ENCODE results near the gene APMAP.

The APMAP gene

GRCh38 chr20:24960861-24961260, 31.7 kb downstream of the APMAP start:
- no peaks in the 10 kb centered on the region for H3K79me2 ChIP-seq (ENCODE audit: insufficient read depth, low read length)
- H3K27me3 ChIP-seq (ENCODE audit: low read length) = no peaks in the 10 kb centered on the region
- H2AFZ ChIP-seq (ENCODE audit: low read depth, low read length, severe bottlenecking) = no peak overlapping the region
- H4K20me1 ChIP-seq (ENCODE audit: low read depth, low read length) = no peaks in the 10 kb centered on the region
- no peak overlapping the region for H3K4me2 ChIP-seq (ENCODE audit: low read depth, low read length, poor library complexity, severe bottlenecking)
- no peaks in the 10 kb centered on the region for H3F3A ChIP-seq (ENCODE audit: insufficient read depth)
- TF ChIP-seq CTCF (IDR thresholded peaks at IDR 0.05; ENCODE audit: insufficient read depth, low read length, poor library complexity, severe bottlenecking) = no peak
- TF ChIP-seq EZH2phosphoT487 (conservative IDR thresholded peaks at IDR 0.05; ENCODE audit: low read length) = no peak
- no peak overlapping the region for H3K4me3 ChIP-seq (ENCODE audit: insufficient read depth, low read length, poor library complexity, severe bottlenecking)
- no peak overlapping the region for H3K27ac ChIP-seq (ENCODE audit: low read depth, low read length)
- no peaks in the 10 kb centered on the region for H3K9me2 ChIP-seq (replicated peaks; ENCODE audit: insufficient read depth, low read length)
- H3K36me3 ChIP-seq (ENCODE audit: low read length) = no peaks in the 10 kb centered on the region
- H3K9ac ChIP-seq (ENCODE audit: low read length) = no peak overlapping the region
- no peaks in the 10 kb centered on the region for H3K9me3 ChIP-seq (ENCODE audit: insufficient read depth, low read length)

- Histone ChIP-seq H3K36me3 (ENCODE audit: low read length) (no peaks in the 10 kb centered on the region), H3K9me3 (ENCODE audit: insufficient read depth, low read length) (no peaks in the 10 kb centered on the region), H3K9ac (ENCODE audit: low read length) (no peak overlapping the region), H2AFZ (ENCODE audit: low read depth, low read length, severe bottlenecking) (no peak overlapping the region), H3K27me3 (ENCODE audit: low read length) (no peaks in the 10 kb centered on the region), H3K79me2 (ENCODE audit: insufficient read depth, low read length) (no peaks in the 10 kb centered on the region), H3K4me2 (ENCODE audit: low read depth, low read length, poor library complexity, severe bottlenecking) (no peak overlapping the region), H3F3A (ENCODE audit: insufficient read depth) (no peaks in the 10 kb centered on the region), H3K27ac (ENCODE audit: low read depth, low read length) (no peak overlapping the region), H4K20me1 (ENCODE audit: low read depth, low read length) (no peaks in the 10 kb centered on the region), H3K9me2 (replicated peaks; ENCODE audit: insufficient read depth, low read length) (no peaks in the 10 kb centered on the region), H3K4me3 (ENCODE audit: insufficient read depth, low read length, poor library complexity, severe bottlenecking) (no peak overlapping the region)
- TF ChIP-seq EZH2phosphoT487 (conservative IDR thresholded peaks at IDR 0.05; ENCODE audit: low read length) (no peak), CTCF (IDR thresholded peaks at IDR 0.05; ENCODE audit: insufficient read depth, low read length, poor library complexity, severe bottlenecking) (no peak)
Measured at GRCh38 chr20:24960302-24960801, 32.2 kb downstream of the APMAP start.

- Histone ChIP-seq H3K9me3 (ENCODE audit: insufficient read depth, low read length) (no peaks in the 10 kb centered on the region), H3K27me3 (ENCODE audit: low read length) (no peaks in the 10 kb centered on the region), H3K27ac (ENCODE audit: low read depth, low read length) (no peak overlapping the region), H3K9me2 (replicated peaks; ENCODE audit: insufficient read depth, low read length) (no peaks in the 10 kb centered on the region), H3K79me2 (ENCODE audit: insufficient read depth, low read length) (no peaks in the 10 kb centered on the region), H3K36me3 (ENCODE audit: low read length) (no peaks in the 10 kb centered on the region), H3K4me3 (ENCODE audit: insufficient read depth, low read length, poor library complexity, severe bottlenecking) (no peak overlapping the region), H2AFZ (ENCODE audit: low read depth, low read length, severe bottlenecking) (no peak overlapping the region), H3F3A (ENCODE audit: insufficient read depth) (no peaks in the 10 kb centered on the region), H3K4me2 (ENCODE audit: low read depth, low read length, poor library complexity, severe bottlenecking) (no peak overlapping the region), H3K9ac (ENCODE audit: low read length) (no peak overlapping the region), H4K20me1 (ENCODE audit: low read depth, low read length) (no peaks in the 10 kb centered on the region)
- TF ChIP-seq CTCF (IDR thresholded peaks at IDR 0.05; ENCODE audit: insufficient read depth, low read length, poor library complexity, severe bottlenecking) = no peak
- TF ChIP-seq EZH2phosphoT487 (conservative IDR thresholded peaks at IDR 0.05; ENCODE audit: low read length) = no peak
Measured at GRCh38 chr20:24959591-24960301, 32.8 kb downstream of the APMAP start.
